Measurements from ENCODE around the gene NDST1. TPM values are rescaled to one million over a fixed set of nuclear protein-coding genes. Genes with fewer than 3 reads are reported as not detected.

NDST1 gene
- polyA plus RNA-seq, 1 donor (not counting 4 experiments of a cell fraction or from before 2014, with no cell fraction given), result 24.9 TPM

GRCh38 chr5:150511578-150512367, 3.8 kb downstream of the NDST1 start:
- dilution Hi-C loops (cut with MboI; ENCODE audit: extremely low pct_ligation_motif_present, low sequenced_read_pairs), result no loop called here
- TF ChIP-seq EZH2 (IDR thresholded peaks at IDR 0.05; ENCODE audit: low read length) (no peak), CTCF (optimal IDR thresholded peaks at IDR 0.05 in 1 of 3, IDR thresholded peaks at IDR 0.05 in 1 of 3, conservative IDR thresholded peaks at IDR 0.05 in 1 of 3; ENCODE audit: extremely low read depth in 1 of 3, insufficient read depth in 2 of 3, low read length in 3 of 3) (no peak)
- Histone ChIP-seq H3K9me3 (ENCODE audit: control insufficient read depth, low read depth, low read length) (no peaks in the 10 kb centered on the region), H3K4me3 (ENCODE audit: control insufficient read depth in 2 of 3, extremely low read depth in 1 of 3, insufficient read depth in 2 of 3, low read depth in 1 of 3, low read length in 3 of 3) (no peak overlapping the region), H3K4me1 (ENCODE audit: control insufficient read depth, extremely low read depth, insufficient read depth, low read length) (peaks cover 61% of the 10 kb centered on the region), H3K9me1 (ENCODE audit: control insufficient read depth, extremely low read depth, insufficient read depth, low read length) (peaks cover 14% of the 10 kb centered on the region), H3K27me3 (ENCODE audit: control insufficient read depth, extremely low read depth, insufficient read depth, low read length) (no peaks in the 10 kb centered on the region), H3K79me2 (ENCODE audit: control insufficient read depth, insufficient read depth, low read length) (peaks cover 83% of the 10 kb centered on the region), H2AFZ (ENCODE audit: control insufficient read depth, low read length) (no peak overlapping the region), H3K4me2 (ENCODE audit: control insufficient read depth, extremely low read depth, insufficient read depth, low read depth, low read length) (peak overlapping the region; percentile 63), H4K20me1 (ENCODE audit: control insufficient read depth, extremely low read depth, insufficient read depth, low read length) (peaks cover 16% of the 10 kb centered on the region), H3K9ac (ENCODE audit: control insufficient read depth, extremely low read depth, insufficient read depth, low read length) (peak overlapping the region; percentile 39), H3K27ac (ENCODE audit: control insufficient read depth, insufficient read depth, low read length) (peak overlapping the region; percentile 45), H3K36me3 (ENCODE audit: control insufficient read depth in 2 of 2, extremely low read depth in 1 of 2, insufficient read depth in 2 of 2, low read length in 2 of 2) (peaks cover 5% of the 10 kb centered on the region in 2 experiments)
- no peak for DNase-seq (ENCODE audit: low read depth, low spot score)
- FAIRE-seq, result no peak

GRCh38 chr5:150512368-150512747, 4.4 kb downstream of the NDST1 start:
- Histone ChIP-seq H2AFZ (ENCODE audit: control insufficient read depth, low read length) (no peak overlapping the region), H3K27me3 (ENCODE audit: control insufficient read depth, extremely low read depth, insufficient read depth, low read length) (no peaks in the 10 kb centered on the region), H3K4me3 (ENCODE audit: control insufficient read depth in 2 of 3, extremely low read depth in 1 of 3, insufficient read depth in 2 of 3, low read depth in 1 of 3, low read length in 3 of 3) (no peak overlapping the region), H4K20me1 (ENCODE audit: control insufficient read depth, extremely low read depth, insufficient read depth, low read length) (peaks cover 21% of the 10 kb centered on the region), H3K9me1 (ENCODE audit: control insufficient read depth, extremely low read depth, insufficient read depth, low read length) (peaks cover 15% of the 10 kb centered on the region), H3K79me2 (ENCODE audit: control insufficient read depth, insufficient read depth, low read length) (peaks cover 79% of the 10 kb centered on the region), H3K4me1 (ENCODE audit: control insufficient read depth, extremely low read depth, insufficient read depth, low read length) (peaks cover 61% of the 10 kb centered on the region), H3K9ac (ENCODE audit: control insufficient read depth, extremely low read depth, insufficient read depth, low read length) (peak overlapping the region; percentile 7), H3K9me3 (ENCODE audit: control insufficient read depth, low read depth, low read length) (no peaks in the 10 kb centered on the region), H3K4me2 (ENCODE audit: control insufficient read depth, extremely low read depth, insufficient read depth, low read depth, low read length) (no peak overlapping the region), H3K36me3 (ENCODE audit: control insufficient read depth in 2 of 2, extremely low read depth in 1 of 2, insufficient read depth in 2 of 2, low read length in 2 of 2) (peaks cover 5% of the 10 kb centered on the region in 2 experiments), H3K27ac (ENCODE audit: control insufficient read depth, insufficient read depth, low read length) (peak overlapping the region; percentile 35)
- TF ChIP-seq CTCF (optimal IDR thresholded peaks at IDR 0.05 in 1 of 3, IDR thresholded peaks at IDR 0.05 in 1 of 3, conservative IDR thresholded peaks at IDR 0.05 in 1 of 3; ENCODE audit: extremely low read depth in 1 of 3, insufficient read depth in 2 of 3, low read length in 3 of 3) (no peak), EZH2 (IDR thresholded peaks at IDR 0.05; ENCODE audit: low read length) (no peak)
- no peak for DNase-seq (ENCODE audit: low read depth, low spot score)
- dilution Hi-C loops (cut with MboI; ENCODE audit: extremely low pct_ligation_motif_present, low sequenced_read_pairs), result no loop called here
- no peak for FAIRE-seq
